H1 (cell line): ENCODE measurements around the gene ARMH4. TPM values are rescaled to one million over a fixed set of nuclear protein-coding genes. Genes with fewer than 3 reads are reported as not detected.

Source experiments
- CTCF ChIA-PET: fragments of 300-600 bp; sonication (Branson Sonifier 250); formaldehyde crosslinking; loops from one replicate; lab custom pipeline; 2021; ENCODE audit not compliant: partially characterized antibody; lab: Charles Lee
- POLR2A ChIA-PET: fragments of 300-600 bp; sonication (Branson Sonifier 250); formaldehyde crosslinking; loops from one replicate; lab custom pipeline; 2021; ENCODE audit warnings: inconsistent platforms; ENCODE audit not compliant: partially characterized antibody; lab: Charles Lee
- DNase-seq, 2 experiments: peaks; one replicate each; pipeline versions ENCODE4 v3.0.0 to v3.0.0-alpha.2; 2010 to 2022; ENCODE audit warnings: low spot score in 2 of 2, low read depth in 1 of 2, mixed read lengths in 1 of 2
- FAIRE-seq: peaks from 2 replicates; lab custom pipeline; 2011; peaks lifted over from hg19 to GRCh38; lab: Jason Lieb, UNC
- H2AFZ ChIP-seq: 2 replicates; pipeline ENCODE4 v1.8.1; 2012; ENCODE audit warnings: low read length, inconsistent platforms
- H2AK5ac ChIP-seq: 2 replicates; pipeline ENCODE4 v1.6.1; 2013; ENCODE audit warnings: low read depth, low read length
- H2BK120ac ChIP-seq: replicated peaks from 2 replicates; pipeline ENCODE3; 2013; ENCODE audit warnings: low read depth, low read length, inconsistent platforms
- H2BK12ac ChIP-seq: 2 replicates; pipeline ENCODE4 v1.6.1; 2013; ENCODE audit warnings: low read depth, low read length
- H2BK15ac ChIP-seq: 2 replicates; pipeline ENCODE4 v1.6.1; 2013; ENCODE audit warnings: low read length
- H2BK20ac ChIP-seq: 2 replicates; pipeline ENCODE4 v1.6.1; 2013; ENCODE audit warnings: low read length
- H2BK5ac ChIP-seq: 2 replicates; pipeline ENCODE4 v1.6.1; 2013; ENCODE audit warnings: low read depth, low read length
- H3K14ac ChIP-seq: 2 replicates; pipeline ENCODE4 v1.6.1; 2013; ENCODE audit warnings: inconsistent platforms; ENCODE audit not compliant: insufficient read length
- H3K18ac ChIP-seq: 2 replicates; pipeline ENCODE4 v1.6.1; 2013; ENCODE audit warnings: low read length; ENCODE audit errors: extremely low read depth
- H3K23ac ChIP-seq: 2 replicates; pipeline ENCODE4 v1.6.1; 2013; ENCODE audit warnings: inconsistent platforms; ENCODE audit not compliant: insufficient read length
- H3K23me2 ChIP-seq: 2 replicates; pipeline ENCODE4 v1.6.1; 2013; ENCODE audit warnings: low read depth, low read length
- H3K27ac ChIP-seq: 2 replicates; pipeline ENCODE4 v1.6.1; 2011; ENCODE audit warnings: low read depth, low read length, inconsistent platforms
- H3K27me3 ChIP-seq, 4 experiments: replicated peaks in 1 of 4; 1 replicate in 1 of 4; 2 replicates in 3 of 4; pipeline versions ENCODE4 v1.6.1 to v1.8.1; 2011 to 2013; ENCODE audit warnings: low read length in 3 of 4, mild to moderate bottlenecking in 3 of 4, inconsistent platforms in 2 of 4, mixed read lengths in 2 of 4, moderate library complexity in 1 of 4; ENCODE audit not compliant: control insufficient read depth in 3 of 4, insufficient read depth in 3 of 4; ENCODE audit errors: extremely low read depth in 1 of 4
- H3K36me3 ChIP-seq, 4 experiments: 2 replicates each; pipeline versions ENCODE4 v1.6.1 to v1.8.1; 2011 to 2013; ENCODE audit warnings: mild to moderate bottlenecking in 4 of 4, low read length in 3 of 4, moderate library complexity in 2 of 4, control low read depth in 1 of 4, inconsistent platforms in 1 of 4; ENCODE audit not compliant: insufficient read depth in 4 of 4, control insufficient read depth in 2 of 4
- H3K4ac ChIP-seq: replicated peaks from 2 replicates; pipeline ENCODE3; 2013; ENCODE audit warnings: low read length, low read depth, mixed read lengths, inconsistent platforms; ENCODE audit not compliant: insufficient read length
- H3K4me1 ChIP-seq, 4 experiments: replicated peaks in 1 of 4; 1 replicate in 1 of 4; 2 replicates in 3 of 4; pipeline versions ENCODE4 v1.6.1 to v1.8.1; 2011 to 2013; ENCODE audit warnings: low read length in 3 of 4, inconsistent platforms in 2 of 4, mixed read lengths in 1 of 4; ENCODE audit not compliant: insufficient read depth in 4 of 4, control insufficient read depth in 3 of 4
- H3K4me2 ChIP-seq, 2 experiments: 2 replicates each; pipeline versions ENCODE4 v1.6.1 to v1.8.1; 2011 to 2013; ENCODE audit warnings: low read depth in 2 of 2, low read length in 2 of 2, control low read depth in 1 of 2, inconsistent platforms in 1 of 2, mild to moderate bottlenecking in 1 of 2; ENCODE audit not compliant: insufficient read depth in 1 of 2
- H3K4me3 ChIP-seq, 4 experiments: fragments of 200-600, 300-600 bp in 1 of 4; sonication (generic), shearing (Covaris generic), sonication (Bioruptor Twin) in 1 of 4; 2 replicates each; pipeline versions ENCODE4 v1.5.1 to v1.8.1; 2011 to 2016; ENCODE audit warnings: low read length in 4 of 4, low read depth in 3 of 4, control low read depth in 2 of 4, inconsistent platforms in 2 of 4, mild to moderate bottlenecking in 2 of 4, mixed read lengths in 1 of 4, moderate library complexity in 1 of 4; ENCODE audit not compliant: insufficient read depth in 2 of 4; ENCODE audit errors: extremely low read depth in 1 of 4
- H3K56ac ChIP-seq: replicated peaks from 2 replicates; pipeline ENCODE3; 2013; ENCODE audit warnings: low read depth, mild to moderate bottlenecking, mixed read lengths, low read length, inconsistent platforms; ENCODE audit not compliant: insufficient read length
- H3K79me1 ChIP-seq: 2 replicates; pipeline ENCODE4 v1.6.1; 2013; ENCODE audit warnings: low read depth, low read length, control low read depth
- H3K79me2 ChIP-seq, 2 experiments: 2 replicates each; pipeline versions ENCODE4 v1.6.1 to v1.8.1; 2012 to 2013; ENCODE audit warnings: low read length in 2 of 2, mild to moderate bottlenecking in 2 of 2, inconsistent platforms in 1 of 2; ENCODE audit not compliant: insufficient read depth in 2 of 2, control insufficient read depth in 1 of 2
- H3K9ac ChIP-seq, 4 experiments: replicated peaks in 1 of 4; 1 replicate in 1 of 4; 2 replicates in 3 of 4; pipeline versions ENCODE4 v1.6.1 to v1.8.1; 2011 to 2013; ENCODE audit warnings: low read depth in 3 of 4, low read length in 3 of 4, control low read depth in 2 of 4, mild to moderate bottlenecking in 2 of 4, moderate library complexity in 2 of 4, inconsistent platforms in 1 of 4; ENCODE audit errors: extremely low read depth in 1 of 4
- H3K9me3 ChIP-seq, 2 experiments: 2 replicates each; pipeline versions ENCODE4 v1.6.1 to v1.8.1; 2012 to 2013; ENCODE audit warnings: mild to moderate bottlenecking in 2 of 2, moderate library complexity in 2 of 2, control low read depth in 1 of 2, inconsistent platforms in 1 of 2, low read depth in 1 of 2, low read length in 1 of 2, mixed read lengths in 1 of 2; ENCODE audit not compliant: insufficient read depth in 2 of 2
- H4K20me1 ChIP-seq, 2 experiments: replicated peaks in 1 of 2; 2 replicates each; pipeline versions ENCODE3 to v1.8.1; 2011 to 2013; ENCODE audit warnings: inconsistent platforms in 2 of 2, low read length in 2 of 2, mild to moderate bottlenecking in 1 of 2; ENCODE audit not compliant: insufficient read depth in 2 of 2, control insufficient read depth in 1 of 2
- H4K5ac ChIP-seq: 2 replicates; pipeline ENCODE4 v1.6.1; 2013; ENCODE audit warnings: low read length, low read depth, mixed read lengths, inconsistent platforms; ENCODE audit not compliant: insufficient read length
- H4K8ac ChIP-seq: 2 replicates; pipeline ENCODE4 v1.8.0; 2013; ENCODE audit warnings: mild to moderate bottlenecking, moderate library complexity, low read length, inconsistent platforms; ENCODE audit not compliant: insufficient read depth; ENCODE audit errors: extremely low read depth
- H4K91ac ChIP-seq: replicated peaks from 2 replicates; pipeline ENCODE3; 2013; ENCODE audit warnings: low read length, mixed read lengths, inconsistent platforms; ENCODE audit not compliant: insufficient read length
- CBX8 ChIP-seq: fragments of 300-800, 300-1000 bp; sonication (generic); IDR thresholded peaks from 2 replicates; pipeline ENCODE4 v1.7.1; 2016; ENCODE audit warnings: low read depth, low read length, borderline replicate concordance
- EP300 ChIP-seq, 2 experiments: IDR thresholded peaks; 1 replicate in 1 of 2; 2 replicates in 1 of 2; pipeline ENCODE4 v1.6.1; 2011 to 2012; ENCODE audit warnings: low read depth in 2 of 2, low read length in 2 of 2, mild to moderate bottlenecking in 2 of 2, borderline replicate concordance in 1 of 2, inconsistent platforms in 1 of 2, moderate library complexity in 1 of 2
- KDM1A ChIP-seq: fragments of 200-600, 300-600 bp; sonication (generic); IDR thresholded peaks from 2 replicates; pipeline ENCODE4 v1.7.1; 2016; ENCODE audit warnings: mild to moderate bottlenecking, low read length, borderline replicate concordance
- POU5F1 ChIP-seq: IDR thresholded peaks from 2 replicates; pipeline ENCODE4 v1.6.1; 2011; ENCODE audit warnings: low read depth, mild to moderate bottlenecking, low read length, moderate library complexity
- RXRA ChIP-seq: IDR thresholded peaks from 2 replicates; pipeline ENCODE4 v1.6.1; 2011; ENCODE audit warnings: low read depth, mild to moderate bottlenecking, low read length, moderate library complexity; ENCODE audit not compliant: insufficient read depth
- SP4 ChIP-seq: IDR thresholded peaks from 2 replicates; pipeline ENCODE4 v1.6.1; 2012; ENCODE audit warnings: low read length, inconsistent platforms
- TBP ChIP-seq: IDR thresholded peaks from 2 replicates; pipeline ENCODE4 v1.6.1; 2011; ENCODE audit warnings: low read depth, low read length, improper control_type of control experiment
- WGBS, 2 experiments: shearing (Covaris generic) in 1 of 2; methylation state at CpG; one replicate each; pipeline versions ENCODE4 v1.1.6 to v1.1.7; 2013 to 2015; ENCODE audit warnings: low lambda C conversion rate in 2 of 2, mixed read lengths in 2 of 2, inconsistent platforms in 1 of 2, low coverage in 1 of 2, missing lambda C conversion rate in 1 of 2; ENCODE audit not compliant: insufficient replicate concordance in 2 of 2, insufficient coverage in 1 of 2, insufficient read length in 1 of 2; ENCODE audit errors: extremely low coverage in 1 of 2, missing lambda C conversion rate in 1 of 2; 5-methylcytosine and 5-hydroxymethylcytosine counted together
- polyA plus RNA-seq, 7 experiments: library from polyadenylated mRNA; depleted of rRNA in 3 of 7; stranded (reverse) in 5 of 7; unstranded in 2 of 7; fragments of >200 nt in 5 of 7; fragments of 200-250 nt in 2 of 7; gene quantifications; 1 replicate in 5 of 7; 2 replicates in 1 of 7; 4 replicates in 1 of 7; pipeline versions ENCODE4 v1.2.1 to v1.2.3, GENCODE V29; 2011 to 2013; ENCODE audit warnings: missing spikeins in 2 of 7, mixed read lengths in 2 of 7
- total RNA-seq: library from RNA; stranded (reverse); fragmentation: NEBNext Ultra II Directional; extraction: Animal tissue kit (Norgen Biotek cat#: 25700); gene quantifications from 2 replicates; pipeline ENCODE4 v1.2.1, GENCODE V29; 2021
- TF ChIP-seq, protein P1 (sequence below): IDR thresholded peaks from 2 replicates; pipeline ENCODE4 v1.6.1; 2012; ENCODE audit warnings: inconsistent platforms

The ARMH4 gene
- total and polyA plus RNA-seq, 2 of the 8 experiments (the other 6 are each of a cell fraction or from before 2014, with no cell fraction given), result 7.1 to 25.4 TPM

DNA sequence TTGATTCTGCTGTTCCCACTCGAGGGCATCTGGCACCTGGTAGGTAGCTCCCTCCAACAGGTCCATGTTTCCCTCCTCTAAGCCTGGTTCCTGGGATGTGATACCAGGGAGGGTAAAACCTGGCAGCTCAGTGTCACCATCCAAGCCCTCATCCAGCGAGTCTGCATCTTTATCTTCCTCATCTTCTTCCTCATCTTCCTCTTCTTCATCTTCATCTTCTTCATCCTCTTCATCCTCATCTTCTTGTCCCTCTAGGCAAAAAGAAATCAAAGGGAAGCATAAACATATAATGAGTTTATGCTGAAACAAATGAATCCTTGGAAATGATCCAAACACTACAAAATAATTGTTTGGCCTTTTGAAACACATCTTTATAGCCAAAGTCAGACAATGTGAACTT lies 55.3 kb downstream of the ARMH4 start:
- no peak overlapping the region for H2BK5ac ChIP-seq
- H2BK120ac ChIP-seq, result no peak overlapping the region
- no peak overlapping the region for H3K4me3 ChIP-seq
- no peak overlapping the region for H3K14ac ChIP-seq
- H3K36me3 ChIP-seq, result peaks cover 0 to 4% (median 0%) of the 10 kb centered on the region in 4 experiments; a peak in 2 of 8 replicates
- no peak overlapping the region for H3K27ac ChIP-seq
- H3K18ac ChIP-seq, result no peak overlapping the region
- H2AK5ac ChIP-seq, result no peak overlapping the region
- TF ChIP-seq TBP (no peak), CBX8 (no peak), RXRA (no peak), SP4 (no peak), POU5F1 (no peak), EP300 (IDR thresholded peaks at IDR 0.05; ENCODE audit: borderline replicate concordance in 1 of 2, low read depth in 2 of 2, low read length in 2 of 2) (no peak), KDM1A (no peak)
- TF ChIP-seq, protein P1, sequence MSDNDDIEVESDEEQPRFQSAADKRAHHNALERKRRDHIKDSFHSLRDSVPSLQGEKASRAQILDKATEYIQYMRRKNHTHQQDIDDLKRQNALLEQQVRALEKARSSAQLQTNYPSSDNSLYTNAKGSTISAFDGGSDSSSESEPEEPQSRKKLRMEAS, result no peak
- H3K56ac ChIP-seq, result no peak overlapping the region
- H4K20me1 ChIP-seq, result no peaks in the 10 kb centered on the region
- H2AFZ ChIP-seq, result no peak overlapping the region
- FAIRE-seq, result no peak
- no peak for DNase-seq
- H3K9me3 ChIP-seq, result no peaks in the 10 kb centered on the region
- H4K91ac ChIP-seq, result no peak overlapping the region
- H3K79me1 ChIP-seq, result no peaks in the 10 kb centered on the region
- WGBS, 2 experiments, result 86 to 100% methylated on average over 1 to 2 of the region's 2 CpGs
- H3K9ac ChIP-seq, result no peak overlapping the region
- CTCF ChIA-PET, result no interaction called here
- H3K23me2 ChIP-seq, result peaks cover 2% of the 10 kb centered on the region; the same call in 1 of the 2 replicates
- no peak overlapping the region for H4K8ac ChIP-seq
- H2BK15ac ChIP-seq, result no peak overlapping the region
- no peak overlapping the region for H2BK20ac ChIP-seq
- no peak overlapping the region for H3K4me2 ChIP-seq
- no peaks in the 10 kb centered on the region for H3K4me1 ChIP-seq
- H3K23ac ChIP-seq, result no peak overlapping the region
- no peak overlapping the region for H2BK12ac ChIP-seq
- POLR2A ChIA-PET, result interaction anchor here (0.6 kb wide), 1 partner anchor 357 kb away, joined by 3 read pairs; no protein-coding TSS in a partner anchor
- no peak overlapping the region for H4K5ac ChIP-seq
- H3K79me2 ChIP-seq, result no peaks in the 10 kb centered on the region
- H3K27me3 ChIP-seq, result no peaks in the 10 kb centered on the region
- H3K4ac ChIP-seq, result no peak overlapping the region
